Suprapubic skin (tissue), 4 donors: Measurements from ENCODE around the gene MMS22L. TPM values are rescaled to one million over a fixed set of nuclear protein-coding genes. Genes with fewer than 3 reads are reported as not detected.

Experiments
- DNase-seq, 2 donors: peaks; one replicate each; pipeline ENCODE4 v3.0.0-alpha.2; 2019; ENCODE audit warnings: low spot score in 2 of 2
- H3K27ac ChIP-seq: fragments of 200-600 bp; sonication (generic); one replicate; pipeline ENCODE4 v1.5.1; 2019
- H3K27me3 ChIP-seq: fragments of 200-600 bp; sonication (generic); one replicate; pipeline ENCODE4 v1.5.1; 2019
- H3K36me3 ChIP-seq: fragments of 200-600 bp; sonication (generic); one replicate; pipeline ENCODE4 v1.5.1; 2019
- H3K4me1 ChIP-seq: fragments of 200-600 bp; sonication (generic); one replicate; pipeline ENCODE4 v1.5.1; 2019
- H3K4me3 ChIP-seq: fragments of 200-600 bp; sonication (generic); one replicate; pipeline ENCODE4 v1.5.1; 2019; ENCODE audit warnings: mild to moderate bottlenecking
- H3K9me3 ChIP-seq: fragments of 200-600 bp; sonication (generic); one replicate; pipeline ENCODE4 v1.5.1; 2019
- CTCF ChIP-seq, 2 donors: fragments of 200-600 bp in 1 of 2; fragments of 450-650 bp in 1 of 2; sonication (generic) in 1 of 2; IDR thresholded peaks; one replicate each; pipeline ENCODE4 v1.5.1; 2016 to 2019; ENCODE audit warnings: antibody characterized with exemption in 2 of 2, mild to moderate bottlenecking in 1 of 2, moderate library complexity in 1 of 2
- EP300 ChIP-seq: sonication (generic); formaldehyde crosslinking; IDR thresholded peaks from one replicate; pipeline ENCODE4 v1.6.1; 2017; ENCODE audit warnings: antibody characterized with exemption
- POLR2A ChIP-seq, 2 donors: fragments of 450-650 bp; IDR thresholded peaks; one replicate each; pipeline ENCODE4 v1.6.1; 2017; ENCODE audit warnings: antibody characterized with exemption in 2 of 2, mild to moderate bottlenecking in 2 of 2, moderate library complexity in 2 of 2
- POLR2AphosphoS5 ChIP-seq, 3 donors: sonication (generic); formaldehyde crosslinking; IDR thresholded peaks; one replicate each; pipeline ENCODE4 v1.6.1; 2017; ENCODE audit warnings: antibody characterized with exemption in 3 of 3
- WGBS: methylation state at CpG from one replicate; pipeline ENCODE4 v1.1.5; 2018; 5-methylcytosine and 5-hydroxymethylcytosine counted together
- total RNA-seq, 4 donors: library from RNA; depleted of rRNA; stranded (reverse); fragments of >200 nt; gene quantifications; one replicate each; pipeline ENCODE4 v1.1.0, GENCODE V29; 2016

MMS22L gene
- total RNA-seq, 4 donors from 2014 or later: 7.5 to 15.7 (median 10.0) TPM

GRCh38 chr6:97214671-97215070 lies 68.3 kb downstream of the MMS22L start:
- no peak for DNase-seq
- TF ChIP-seq POLR2A (IDR thresholded peaks at IDR 0.05): no peak
- no peak for TF ChIP-seq CTCF (IDR thresholded peaks at IDR 0.05)
- no peak for TF ChIP-seq EP300
- TF ChIP-seq POLR2AphosphoS5 (IDR thresholded peaks at IDR 0.05): no peak
- peaks cover 4% of the 10 kb centered on the region for H3K36me3 ChIP-seq
- H3K27me3 ChIP-seq: no peaks in the 10 kb centered on the region
- no peak overlapping the region for H3K4me3 ChIP-seq
- no peaks in the 10 kb centered on the region for H3K4me1 ChIP-seq
- H3K9me3 ChIP-seq: no peaks in the 10 kb centered on the region
- 85% methylated on average over 2 of the region's 2 CpGs for WGBS
- H3K27ac ChIP-seq: no peak overlapping the region

- H3K27me3 ChIP-seq: no peaks in the 10 kb centered on the region
- H3K9me3 ChIP-seq: no peaks in the 10 kb centered on the region
- DNase-seq: no peak
- no peaks in the 10 kb centered on the region for H3K36me3 ChIP-seq
- TF ChIP-seq EP300 (no peak), POLR2A (IDR thresholded peaks at IDR 0.05) (no peak), CTCF (IDR thresholded peaks at IDR 0.05) (no peak), POLR2AphosphoS5 (IDR thresholded peaks at IDR 0.05) (no peak)
- H3K27ac ChIP-seq: no peak overlapping the region
- H3K4me3 ChIP-seq: no peak overlapping the region
- H3K4me1 ChIP-seq: peaks cover 3% of the 10 kb centered on the region
Observed at GRCh38 chr6:97207383-97207782, 75.6 kb downstream of the MMS22L start.

DNA sequence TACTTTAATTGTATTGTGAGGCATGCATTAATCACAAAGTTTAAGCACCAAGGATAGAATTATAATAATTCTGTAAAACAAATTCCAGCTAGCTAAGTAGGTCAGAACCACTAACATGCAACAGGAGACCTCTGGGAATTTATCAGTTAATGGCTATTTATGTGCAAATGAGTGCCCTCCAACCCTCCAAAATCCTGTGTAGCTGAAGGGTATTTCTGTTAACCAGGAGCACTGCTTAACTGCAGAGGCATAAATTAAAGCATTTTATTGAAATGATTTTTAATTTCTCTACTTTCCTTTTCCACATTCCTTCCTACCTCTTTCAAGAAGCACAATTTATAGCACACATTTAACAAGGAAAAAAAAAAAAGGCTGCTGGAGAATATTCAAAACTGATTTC lies 77.0 kb downstream of the MMS22L start:
- H3K4me3 ChIP-seq: no peak overlapping the region
- no peak for DNase-seq

GRCh38 chr6:97203343-97203742 lies 79.7 kb downstream of the MMS22L start:
- peaks cover 3% of the 10 kb centered on the region for H3K4me1 ChIP-seq
- no peak overlapping the region for H3K27ac ChIP-seq
- H3K4me3 ChIP-seq: no peak overlapping the region
- H3K27me3 ChIP-seq: no peaks in the 10 kb centered on the region
- 54% methylated on average over 3 of the region's 3 CpGs for WGBS
- H3K36me3 ChIP-seq: no peaks in the 10 kb centered on the region
- no peaks in the 10 kb centered on the region for H3K9me3 ChIP-seq
- DNase-seq: no peak
- TF ChIP-seq CTCF (IDR thresholded peaks at IDR 0.05): no peak
- no peak for TF ChIP-seq POLR2A (IDR thresholded peaks at IDR 0.05)
- TF ChIP-seq POLR2AphosphoS5 (IDR thresholded peaks at IDR 0.05): no peak
- no peak for TF ChIP-seq EP300

More for the DNA sequence above, 77.0 kb downstream of the MMS22L start:
- Histone ChIP-seq H3K36me3 (no peaks in the 10 kb centered on the region), H3K9me3 (no peaks in the 10 kb centered on the region), H3K27ac (no peak overlapping the region), H3K27me3 (no peaks in the 10 kb centered on the region), H3K4me1 (peaks cover 3% of the 10 kb centered on the region)
- TF ChIP-seq EP300 (no peak), POLR2AphosphoS5 (IDR thresholded peaks at IDR 0.05) (no peak), CTCF (IDR thresholded peaks at IDR 0.05) (no peak), POLR2A (IDR thresholded peaks at IDR 0.05) (no peak)

- no peaks in the 10 kb centered on the region for H3K4me1 ChIP-seq
- no peak overlapping the region for H3K4me3 ChIP-seq
- peaks cover 3% of the 10 kb centered on the region for H3K36me3 ChIP-seq
- H3K27ac ChIP-seq: no peak overlapping the region
- no peaks in the 10 kb centered on the region for H3K9me3 ChIP-seq
- H3K27me3 ChIP-seq: no peaks in the 10 kb centered on the region
- DNase-seq: no peak
- TF ChIP-seq CTCF (IDR thresholded peaks at IDR 0.05): no peak
- 84% methylated on average over 3 of the region's 3 CpGs for WGBS
Observed at GRCh38 chr6:97198046-97198565, 84.9 kb downstream of the MMS22L start.
